Endothelial cell of umbilical vein (primary cell): ENCODE results near the gene PPP1R9A.

Experiments used
- EZH2 ChIP-seq: IDR thresholded peaks from 2 replicates; pipeline ENCODE4 v1.6.1; 2012; ENCODE audit warnings: borderline replicate concordance, low read depth, mild to moderate bottlenecking, moderate library complexity, low read length, inconsistent platforms; ENCODE audit not compliant: severe bottlenecking
- FOS ChIP-seq: IDR thresholded peaks from 2 replicates; pipeline ENCODE4 v1.6.1; 2011; ENCODE audit warnings: mild to moderate bottlenecking, low read length, moderate library complexity, borderline replicate concordance; ENCODE audit not compliant: insufficient read depth
- JUN ChIP-seq: IDR thresholded peaks from 2 replicates; pipeline ENCODE4 v1.6.1; 2011; ENCODE audit warnings: borderline replicate concordance, low read depth; ENCODE audit not compliant: insufficient read length, insufficient read depth
- POLR2A ChIP-seq: IDR thresholded peaks from 2 replicates; pipeline ENCODE4 v1.6.1; 2012; ENCODE audit warnings: low read depth, mild to moderate bottlenecking, control low read depth, low read length
- POLR2AphosphoS5 ChIP-seq: IDR thresholded peaks from 2 replicates; pipeline ENCODE4 v1.6.1; 2012; ENCODE audit warnings: low read depth, mild to moderate bottlenecking, control low read depth, low read length, moderate library complexity; ENCODE audit not compliant: insufficient read depth
- TF ChIP-seq, protein P1 (sequence below), 2 donors: IDR thresholded peaks; 1 replicate in 1 of 2; 2 replicates in 1 of 2; pipeline ENCODE4 v1.5.1; 2011; ENCODE audit warnings: low read length in 2 of 2, mild to moderate bottlenecking in 2 of 2, moderate library complexity in 2 of 2, control low read depth in 1 of 2, inconsistent platforms in 1 of 2, low read depth in 1 of 2; ENCODE audit not compliant: insufficient read depth in 1 of 2; ENCODE audit errors: extremely low read depth in 1 of 2
- TF ChIP-seq, protein P2 (sequence below): IDR thresholded peaks from 2 replicates; pipeline ENCODE4 v1.6.1; 2011; ENCODE audit not compliant: insufficient read depth, insufficient read length

DNA sequence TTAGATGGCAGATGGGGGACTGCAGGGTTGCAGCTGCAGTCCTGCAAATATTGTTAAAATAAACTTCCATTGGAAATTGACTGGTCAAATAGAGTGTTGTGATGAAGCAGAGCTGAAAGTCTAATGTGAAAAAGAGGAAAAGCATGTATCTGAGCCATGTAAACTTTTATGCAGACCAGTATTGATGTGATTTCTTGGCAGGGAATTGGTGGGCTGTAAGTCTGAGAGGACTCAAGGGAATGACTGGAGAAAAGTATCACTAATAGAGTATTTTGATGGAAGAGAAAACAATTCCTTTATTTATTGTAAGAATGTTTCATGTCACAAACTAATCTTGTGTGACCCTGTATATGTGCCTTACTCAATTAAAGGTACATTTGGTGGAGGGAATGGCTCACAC is 155.5 kb downstream of the PPP1R9A start:
- TF ChIP-seq POLR2A (no peak), EZH2 (no peak), JUN (no peak), POLR2AphosphoS5 (no peak), FOS (no peak)
- TF ChIP-seq, protein P1, sequence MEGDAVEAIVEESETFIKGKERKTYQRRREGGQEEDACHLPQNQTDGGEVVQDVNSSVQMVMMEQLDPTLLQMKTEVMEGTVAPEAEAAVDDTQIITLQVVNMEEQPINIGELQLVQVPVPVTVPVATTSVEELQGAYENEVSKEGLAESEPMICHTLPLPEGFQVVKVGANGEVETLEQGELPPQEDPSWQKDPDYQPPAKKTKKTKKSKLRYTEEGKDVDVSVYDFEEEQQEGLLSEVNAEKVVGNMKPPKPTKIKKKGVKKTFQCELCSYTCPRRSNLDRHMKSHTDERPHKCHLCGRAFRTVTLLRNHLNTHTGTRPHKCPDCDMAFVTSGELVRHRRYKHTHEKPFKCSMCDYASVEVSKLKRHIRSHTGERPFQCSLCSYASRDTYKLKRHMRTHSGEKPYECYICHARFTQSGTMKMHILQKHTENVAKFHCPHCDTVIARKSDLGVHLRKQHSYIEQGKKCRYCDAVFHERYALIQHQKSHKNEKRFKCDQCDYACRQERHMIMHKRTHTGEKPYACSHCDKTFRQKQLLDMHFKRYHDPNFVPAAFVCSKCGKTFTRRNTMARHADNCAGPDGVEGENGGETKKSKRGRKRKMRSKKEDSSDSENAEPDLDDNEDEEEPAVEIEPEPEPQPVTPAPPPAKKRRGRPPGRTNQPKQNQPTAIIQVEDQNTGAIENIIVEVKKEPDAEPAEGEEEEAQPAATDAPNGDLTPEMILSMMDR (IDR thresholded peaks at IDR 0.05; ENCODE audit: extremely low read depth in 1 of 2, insufficient read depth in 1 of 2, low read depth in 1 of 2, low read length in 2 of 2) = no peak
- TF ChIP-seq, protein P2, sequence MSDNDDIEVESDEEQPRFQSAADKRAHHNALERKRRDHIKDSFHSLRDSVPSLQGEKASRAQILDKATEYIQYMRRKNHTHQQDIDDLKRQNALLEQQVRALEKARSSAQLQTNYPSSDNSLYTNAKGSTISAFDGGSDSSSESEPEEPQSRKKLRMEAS = no peak
